Measurements from ENCODE around the gene NME8. TPM values are rescaled to one million over a fixed set of nuclear protein-coding genes. Genes with fewer than 3 reads are reported as not detected.

The NME8 gene
- total RNA-seq, 1 donor from 2014 or later: not detected

DNA sequence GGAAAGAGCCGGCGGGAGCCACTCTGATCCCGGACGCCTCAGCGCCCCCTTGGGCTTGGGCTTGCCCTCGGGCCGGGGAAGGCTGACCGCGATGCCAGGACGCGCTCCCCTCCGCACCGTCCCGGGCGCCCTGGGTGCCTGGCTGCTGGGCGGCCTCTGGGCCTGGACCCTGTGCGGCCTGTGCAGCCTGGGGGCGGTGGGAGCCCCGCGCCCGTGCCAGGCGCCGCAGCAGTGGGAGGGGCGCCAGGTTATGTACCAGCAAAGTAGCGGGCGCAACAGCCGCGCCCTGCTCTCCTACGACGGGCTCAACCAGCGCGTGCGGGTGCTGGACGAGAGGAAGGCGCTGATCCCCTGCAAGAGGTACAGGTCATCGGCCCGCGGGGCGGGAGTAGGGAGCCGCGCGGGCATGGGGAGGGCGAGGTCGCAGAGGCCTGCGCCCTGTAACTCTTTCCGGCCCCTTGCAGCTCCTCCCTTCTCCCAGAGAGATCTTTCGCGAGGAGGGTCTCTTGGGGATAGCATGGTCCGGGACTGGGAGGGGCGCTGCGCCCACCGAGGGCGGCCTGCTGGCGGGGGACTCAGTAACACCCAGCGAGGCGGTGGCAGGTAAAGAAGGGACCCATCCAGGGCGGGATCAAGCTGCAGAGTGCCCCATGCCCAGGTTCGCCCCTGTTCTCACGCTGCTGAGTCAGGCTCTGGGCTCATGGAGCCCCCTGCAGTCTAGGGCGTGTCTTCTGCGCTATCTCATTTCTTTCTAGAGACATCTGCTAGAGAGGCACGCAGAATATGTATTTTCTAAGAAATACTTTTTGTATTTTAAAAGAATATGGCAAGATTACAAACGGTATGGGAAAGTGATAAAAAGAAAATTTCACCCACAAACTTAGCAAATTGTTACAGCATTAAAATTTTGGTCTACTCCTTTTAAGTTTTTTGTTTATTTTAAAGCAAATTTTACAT lies 72.7 kb downstream of the NME8 start:
- DNase-seq: peak; percentile 77
- peaks cover 7% of the 10 kb centered on the region for H3K27me3 ChIP-seq (ENCODE audit: low read depth)

DNA sequence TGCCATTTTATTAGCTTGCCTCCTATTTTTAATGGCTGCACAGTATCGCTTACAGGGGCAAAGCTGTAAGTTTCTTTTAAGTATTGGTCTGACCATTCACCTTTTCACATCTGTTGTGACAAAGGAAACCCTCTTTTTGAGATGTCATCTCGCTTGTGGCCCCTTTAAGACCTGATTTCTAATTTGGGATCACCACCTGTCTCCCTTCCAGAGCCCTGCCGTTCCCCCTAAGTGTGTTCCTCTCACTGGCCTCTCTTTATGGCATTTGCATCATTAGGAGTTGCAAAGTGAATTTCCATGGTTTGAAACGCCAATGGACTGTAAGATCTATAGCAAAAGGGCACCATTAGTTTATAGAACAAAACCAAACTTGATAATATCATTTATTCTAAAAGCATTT lies 73.5 kb downstream of the NME8 start:
- Histone ChIP-seq H3K36me3 (no peaks in the 10 kb centered on the region), H3K4me3 (peak overlapping the region; percentile 78), H3K9me3 (peaks cover 3% of the 10 kb centered on the region), H3K4me1 (peaks cover 19% of the 10 kb centered on the region), H3K27me3 (ENCODE audit: low read depth) (no peaks in the 10 kb centered on the region), H3K27ac (peak overlapping the region; percentile 92)
- TF ChIP-seq, protein P1, sequence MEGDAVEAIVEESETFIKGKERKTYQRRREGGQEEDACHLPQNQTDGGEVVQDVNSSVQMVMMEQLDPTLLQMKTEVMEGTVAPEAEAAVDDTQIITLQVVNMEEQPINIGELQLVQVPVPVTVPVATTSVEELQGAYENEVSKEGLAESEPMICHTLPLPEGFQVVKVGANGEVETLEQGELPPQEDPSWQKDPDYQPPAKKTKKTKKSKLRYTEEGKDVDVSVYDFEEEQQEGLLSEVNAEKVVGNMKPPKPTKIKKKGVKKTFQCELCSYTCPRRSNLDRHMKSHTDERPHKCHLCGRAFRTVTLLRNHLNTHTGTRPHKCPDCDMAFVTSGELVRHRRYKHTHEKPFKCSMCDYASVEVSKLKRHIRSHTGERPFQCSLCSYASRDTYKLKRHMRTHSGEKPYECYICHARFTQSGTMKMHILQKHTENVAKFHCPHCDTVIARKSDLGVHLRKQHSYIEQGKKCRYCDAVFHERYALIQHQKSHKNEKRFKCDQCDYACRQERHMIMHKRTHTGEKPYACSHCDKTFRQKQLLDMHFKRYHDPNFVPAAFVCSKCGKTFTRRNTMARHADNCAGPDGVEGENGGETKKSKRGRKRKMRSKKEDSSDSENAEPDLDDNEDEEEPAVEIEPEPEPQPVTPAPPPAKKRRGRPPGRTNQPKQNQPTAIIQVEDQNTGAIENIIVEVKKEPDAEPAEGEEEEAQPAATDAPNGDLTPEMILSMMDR (IDR thresholded peaks at IDR 0.05): no peak
- intact Hi-C loops (cut with DNase I): no loop called here
- ATAC-seq (no peak), DNase-seq (no peak)

More for the DNA sequence above, 72.7 kb downstream of the NME8 start:
- TF ChIP-seq, protein P1 (IDR thresholded peaks at IDR 0.05): peak; percentile 18
- intact Hi-C loops (cut with DNase I): no loop called here
- Histone ChIP-seq H3K9me3 (peaks cover 3% of the 10 kb centered on the region), H3K27ac (peak overlapping the region; percentile 92), H3K36me3 (no peaks in the 10 kb centered on the region), H3K4me1 (peaks cover 27% of the 10 kb centered on the region), H3K4me3 (peak overlapping the region; percentile 78)
- ATAC-seq: peak; percentile 79 to 80

DNA sequence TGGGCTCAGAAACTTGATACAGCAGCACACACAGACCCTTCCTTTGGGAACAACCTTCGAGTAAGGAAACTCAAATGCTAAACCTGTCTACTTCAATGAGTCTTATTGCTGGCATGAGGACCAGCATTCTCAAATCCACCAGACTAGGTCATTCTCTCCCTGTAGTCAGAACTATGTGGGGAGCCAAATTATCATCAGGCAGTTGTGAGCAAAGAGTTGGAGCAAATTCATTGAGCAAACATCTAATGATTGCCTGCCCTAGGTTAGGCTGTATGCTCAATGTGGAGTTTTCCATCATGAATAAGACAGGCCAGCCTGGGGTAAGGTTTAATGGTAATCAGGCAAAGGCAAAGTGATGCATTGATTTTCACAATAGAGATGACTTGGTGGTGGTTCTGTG lies 75.6 kb downstream of the NME8 start:
- peaks cover 3% of the 10 kb centered on the region for H3K9me3 ChIP-seq
- H3K27ac ChIP-seq: peak overlapping the region; percentile 4
- H3K4me1 ChIP-seq: peaks cover 23% of the 10 kb centered on the region
- TF ChIP-seq, protein P1 (IDR thresholded peaks at IDR 0.05): no peak
- ATAC-seq (no peak), DNase-seq (no peak)
- H3K27me3 ChIP-seq (ENCODE audit: low read depth): no peaks in the 10 kb centered on the region
- intact Hi-C loops (cut with DNase I): no loop called here
- peak overlapping the region; percentile 78 for H3K4me3 ChIP-seq
- H3K36me3 ChIP-seq: no peaks in the 10 kb centered on the region

DNA sequence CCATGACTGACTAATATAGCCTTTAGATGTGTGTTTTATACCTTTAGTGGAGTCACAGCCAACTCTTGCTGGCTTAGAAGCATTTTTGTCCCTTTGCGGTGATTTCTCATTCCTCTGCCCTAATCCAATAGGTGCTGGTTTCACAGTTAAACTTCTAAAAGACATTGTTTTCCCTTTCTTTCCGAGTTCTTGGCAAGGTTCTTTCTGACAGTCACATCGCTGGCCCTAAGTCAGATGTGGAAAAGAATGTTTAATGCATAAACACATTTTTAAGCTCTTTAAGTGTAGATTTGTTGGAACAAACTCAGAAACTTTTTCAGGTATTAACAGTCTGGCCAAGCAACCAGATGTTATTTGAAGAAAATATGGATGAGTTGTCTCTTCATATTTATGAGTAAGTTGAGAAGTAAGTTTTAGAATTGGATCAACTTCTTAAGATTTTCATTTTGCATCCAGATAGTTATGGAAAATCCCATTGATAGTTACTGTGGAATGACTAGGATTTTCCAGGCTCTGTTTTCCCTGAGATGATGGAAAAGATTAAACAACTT lies 76.2 kb downstream of the NME8 start:
- Histone ChIP-seq H3K4me1 (peaks cover 23% of the 10 kb centered on the region), H3K9me3 (peaks cover 3% of the 10 kb centered on the region), H3K4me3 (peak overlapping the region; percentile 78), H3K27me3 (ENCODE audit: low read depth) (no peaks in the 10 kb centered on the region), H3K27ac (peak overlapping the region; percentile 4), H3K36me3 (no peaks in the 10 kb centered on the region)
- TF ChIP-seq, protein P1 (IDR thresholded peaks at IDR 0.05): no peak
- ATAC-seq (no peak), DNase-seq (no peak)
- intact Hi-C loops (cut with DNase I): no loop called here

DNA sequence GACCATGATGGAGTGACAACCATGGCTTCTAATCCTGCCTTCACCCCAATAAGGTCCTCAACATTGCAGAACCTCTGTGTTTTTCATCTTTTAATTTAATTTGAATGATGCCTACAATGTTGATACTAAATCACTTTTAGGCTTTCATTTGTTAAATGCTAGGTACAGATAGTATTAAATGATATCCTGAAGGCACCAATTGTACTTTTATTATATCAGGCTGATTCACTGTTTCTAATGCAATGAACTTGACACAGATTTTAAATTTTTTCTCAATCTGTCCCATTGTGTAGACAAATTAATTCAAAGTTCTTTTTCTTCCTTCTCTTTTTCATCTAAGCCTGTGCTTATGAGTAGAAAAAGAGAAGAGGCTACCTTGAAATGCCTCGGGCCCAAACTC lies 77.2 kb downstream of the NME8 start:
- Histone ChIP-seq H3K9me3 (peaks cover 3% of the 10 kb centered on the region), H3K27me3 (ENCODE audit: low read depth) (no peaks in the 10 kb centered on the region), H3K4me3 (no peak overlapping the region), H3K27ac (no peak overlapping the region), H3K36me3 (no peaks in the 10 kb centered on the region), H3K4me1 (peaks cover 17% of the 10 kb centered on the region)
- ATAC-seq (no peak), DNase-seq (no peak)
- intact Hi-C loops (cut with DNase I): no loop called here
- TF ChIP-seq, protein P1 (IDR thresholded peaks at IDR 0.05): no peak

Data from lower lobe of right lung (tissue), 2 donors.